Osteocyte (in vitro differentiated cells): ENCODE results near the gene KCNH2. TPM values are rescaled to one million over a fixed set of nuclear protein-coding genes. Genes with fewer than 3 reads are reported as not detected.

Source experiments
- DNase-seq: peaks from one replicate; pipeline ENCODE4 v3.0.0; 2021; ENCODE audit warnings: mixed read lengths; ENCODE audit not compliant: unreplicated experiment; ENCODE audit errors: extremely low spot score
- H3K27ac Mint-ChIP-seq: one replicate; pipeline ENCODE4 v1.8.0; 2021; ENCODE audit warnings: mild to moderate bottlenecking, mixed read lengths; ENCODE audit not compliant: unreplicated experiment
- H3K27me3 Mint-ChIP-seq: one replicate; pipeline ENCODE4 v1.8.0; 2021; ENCODE audit warnings: mixed read lengths; ENCODE audit not compliant: unreplicated experiment
- H3K36me3 Mint-ChIP-seq: one replicate; pipeline ENCODE4 v1.8.0; 2021; ENCODE audit warnings: mixed read lengths; ENCODE audit not compliant: unreplicated experiment
- H3K4me1 Mint-ChIP-seq: one replicate; pipeline ENCODE4 v1.8.0; 2021; ENCODE audit warnings: mixed read lengths; ENCODE audit not compliant: unreplicated experiment
- H3K4me3 Mint-ChIP-seq: one replicate; pipeline ENCODE4 v1.8.0; 2021; ENCODE audit warnings: mild to moderate bottlenecking, moderate library complexity, mixed read lengths; ENCODE audit not compliant: unreplicated experiment
- H3K9me3 Mint-ChIP-seq: one replicate; pipeline ENCODE4 v1.8.0; 2021; ENCODE audit warnings: mixed read lengths; ENCODE audit not compliant: unreplicated experiment
- total RNA-seq: library from RNA; stranded (reverse); gene quantifications from 2 replicates; pipeline ENCODE4 v1.2.1, GENCODE V29; 2021
- TF ChIP-seq, protein P1 (sequence below): fragments of 200-600 bp; sonication (generic); IDR thresholded peaks from 2 replicates; pipeline ENCODE4 v1.5.0; 2021; ENCODE audit warnings: antibody characterized with exemption, mild to moderate bottlenecking, moderate library complexity

KCNH2 gene
- total RNA-seq, 1 donor from 2014 or later: not detected

DNA sequence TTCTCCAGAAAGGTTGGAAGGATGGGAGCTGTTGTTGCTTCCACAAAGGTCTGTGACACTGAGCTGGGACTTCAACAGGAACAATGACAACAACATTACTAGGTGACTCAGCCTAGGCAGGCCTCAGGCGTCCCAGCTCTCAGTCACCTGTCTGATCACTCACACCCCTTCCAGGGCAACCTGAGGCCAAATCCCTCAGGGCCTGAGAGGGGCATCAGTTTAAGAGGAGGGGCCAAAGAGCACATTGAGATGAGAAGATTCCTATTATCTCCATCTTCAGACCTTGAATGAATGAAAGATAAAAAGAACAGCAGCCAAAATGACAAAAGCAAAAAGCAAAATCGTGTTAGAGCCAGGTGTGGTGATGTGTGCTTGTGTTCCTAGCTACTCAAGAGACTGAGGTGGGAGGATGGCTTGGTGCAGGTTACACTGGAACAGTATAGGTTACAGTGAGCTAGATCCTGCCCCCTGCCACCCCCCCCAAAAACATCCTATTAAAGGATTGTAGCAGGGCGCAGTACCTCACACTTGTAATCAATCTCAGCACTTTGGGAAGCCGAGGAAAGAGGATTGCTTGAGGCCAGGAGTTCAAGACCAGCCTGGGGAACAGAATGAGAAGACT is 46.4 kb upstream of the KCNH2 start, which contains the start of gene ATG9B:
ATG9B (minus strand) TSS at position 60 of the 622 bp plus-strand sequence. CDS start 71 bp downstream, outside the sequence.
- Mint-ChIP-seq H3K9me3 (no peaks in the 10 kb centered on the region), H3K4me3 (no peak within 1 kb of the TSS), H3K4me1 (peaks cover 26% of the 10 kb centered on the region), H3K27me3 (peaks cover 18% of the 10 kb centered on the region), H3K36me3 (no peaks in the 10 kb centered on the region), H3K27ac (no peak within 1 kb of the TSS)
- TF ChIP-seq, protein P1, sequence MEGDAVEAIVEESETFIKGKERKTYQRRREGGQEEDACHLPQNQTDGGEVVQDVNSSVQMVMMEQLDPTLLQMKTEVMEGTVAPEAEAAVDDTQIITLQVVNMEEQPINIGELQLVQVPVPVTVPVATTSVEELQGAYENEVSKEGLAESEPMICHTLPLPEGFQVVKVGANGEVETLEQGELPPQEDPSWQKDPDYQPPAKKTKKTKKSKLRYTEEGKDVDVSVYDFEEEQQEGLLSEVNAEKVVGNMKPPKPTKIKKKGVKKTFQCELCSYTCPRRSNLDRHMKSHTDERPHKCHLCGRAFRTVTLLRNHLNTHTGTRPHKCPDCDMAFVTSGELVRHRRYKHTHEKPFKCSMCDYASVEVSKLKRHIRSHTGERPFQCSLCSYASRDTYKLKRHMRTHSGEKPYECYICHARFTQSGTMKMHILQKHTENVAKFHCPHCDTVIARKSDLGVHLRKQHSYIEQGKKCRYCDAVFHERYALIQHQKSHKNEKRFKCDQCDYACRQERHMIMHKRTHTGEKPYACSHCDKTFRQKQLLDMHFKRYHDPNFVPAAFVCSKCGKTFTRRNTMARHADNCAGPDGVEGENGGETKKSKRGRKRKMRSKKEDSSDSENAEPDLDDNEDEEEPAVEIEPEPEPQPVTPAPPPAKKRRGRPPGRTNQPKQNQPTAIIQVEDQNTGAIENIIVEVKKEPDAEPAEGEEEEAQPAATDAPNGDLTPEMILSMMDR: no peak
- DNase-seq: no peak

GRCh38 chr7:151023232-151023631 is 45.1 kb upstream of the KCNH2 start:
- H3K4me1 Mint-ChIP-seq: peaks cover 20% of the 10 kb centered on the region
- no peaks in the 10 kb centered on the region for H3K36me3 Mint-ChIP-seq
- H3K4me3 Mint-ChIP-seq: no peak overlapping the region
- DNase-seq: no peak
- H3K27me3 Mint-ChIP-seq: peaks cover 22% of the 10 kb centered on the region
- TF ChIP-seq, protein P1: no peak
- H3K27ac Mint-ChIP-seq: no peak overlapping the region
- H3K9me3 Mint-ChIP-seq: no peaks in the 10 kb centered on the region

DNA sequence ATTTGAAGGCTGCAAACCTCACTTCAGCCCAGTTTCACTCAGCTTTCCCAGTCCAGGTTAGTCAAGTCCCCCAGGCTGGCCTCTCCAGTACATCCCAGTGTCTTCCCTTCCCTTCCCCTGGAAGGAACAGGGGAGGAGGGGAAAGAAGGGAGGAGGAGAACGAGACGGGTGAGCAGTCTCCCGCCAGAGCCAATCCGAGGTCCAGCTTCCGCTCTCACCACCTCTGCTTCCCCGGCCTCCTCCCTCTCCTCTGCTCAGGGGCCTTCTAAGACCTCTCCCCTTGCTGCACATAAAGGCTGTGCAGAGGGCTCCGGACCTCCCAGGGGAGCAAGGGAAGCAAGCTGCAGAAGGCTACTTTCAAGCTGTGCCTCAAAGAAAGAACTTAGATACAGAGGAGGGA is 42.1 kb upstream of the KCNH2 start:
- no peaks in the 10 kb centered on the region for H3K9me3 Mint-ChIP-seq
- H3K27ac Mint-ChIP-seq: no peak overlapping the region
- H3K27me3 Mint-ChIP-seq: peaks cover 28% of the 10 kb centered on the region
- no peak overlapping the region for H3K4me3 Mint-ChIP-seq
- TF ChIP-seq, protein P1: no peak
- no peak for DNase-seq
- H3K4me1 Mint-ChIP-seq: peaks cover 19% of the 10 kb centered on the region
- no peaks in the 10 kb centered on the region for H3K36me3 Mint-ChIP-seq

DNA sequence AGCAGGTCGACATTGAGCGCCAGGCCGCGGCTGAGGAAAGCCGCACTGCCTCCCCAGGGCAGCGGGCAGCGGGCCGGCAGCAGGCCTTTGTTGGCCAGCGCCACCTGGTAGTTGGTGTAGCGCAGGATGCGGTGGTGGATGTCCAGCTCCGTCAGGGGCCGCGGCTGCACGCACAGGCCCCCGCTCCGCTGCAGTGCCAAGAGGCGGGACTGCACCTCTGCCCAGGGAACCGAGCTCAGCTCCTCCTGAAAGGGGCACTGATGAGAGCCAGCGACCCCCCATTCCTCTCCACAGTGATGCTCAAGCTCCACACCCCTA is 41.0 kb upstream of the KCNH2 start:
- no peak for DNase-seq
- Mint-ChIP-seq H3K36me3 (no peaks in the 10 kb centered on the region), H3K27me3 (peaks cover 28% of the 10 kb centered on the region), H3K4me1 (peaks cover 19% of the 10 kb centered on the region), H3K9me3 (no peaks in the 10 kb centered on the region), H3K27ac (no peak overlapping the region), H3K4me3 (no peak overlapping the region)
- TF ChIP-seq, protein P1: no peak

GRCh38 chr7:151018421-151019129 is 40.5 kb upstream of the KCNH2 start:
- H3K9me3 Mint-ChIP-seq: no peaks in the 10 kb centered on the region
- H3K27ac Mint-ChIP-seq: no peak overlapping the region
- peaks cover 28% of the 10 kb centered on the region for H3K27me3 Mint-ChIP-seq
- peaks cover 19% of the 10 kb centered on the region for H3K4me1 Mint-ChIP-seq
- TF ChIP-seq, protein P1: no peak
- H3K36me3 Mint-ChIP-seq: no peaks in the 10 kb centered on the region
- H3K4me3 Mint-ChIP-seq: peak overlapping the region; percentile 40
- DNase-seq: no peak
